ENCODE data around the gene SLC25A29. TPM values are rescaled to one million over a fixed set of nuclear protein-coding genes. Genes with fewer than 3 reads are reported as not detected.
"Not testable (repeated sequence)": the region's sequence is repeated elsewhere in the genome, so short reads cannot be mapped to it uniquely, and the experiment has no call there.

Gene SLC25A29
- polyA plus RNA-seq, 2 of the 4 experiments (the other 2 are of a cell fraction) = 6.3 to 15.1 TPM

DNA sequence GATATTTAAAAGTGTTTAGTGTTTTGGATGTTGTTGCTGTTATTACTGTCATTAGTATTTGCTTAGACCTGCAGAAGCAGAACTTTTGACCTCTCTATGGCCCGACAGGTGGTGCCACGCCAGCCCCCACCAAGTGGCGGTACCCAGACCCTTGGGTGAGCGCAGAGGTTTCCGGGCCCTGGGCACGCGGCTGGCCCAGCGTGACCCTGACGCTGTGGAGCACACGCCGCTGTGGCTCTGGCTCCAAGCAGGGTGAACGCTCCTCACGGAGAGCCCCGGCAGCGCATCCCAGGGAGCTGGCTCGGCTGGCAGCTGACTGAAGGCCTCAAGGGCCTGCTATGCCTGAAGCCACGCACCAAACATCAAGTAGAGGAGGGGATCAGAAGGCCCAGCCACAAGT lies 39.5 kb upstream of the SLC25A29 start:
- H3K9me3 ChIP-seq = no peaks in the 10 kb centered on the region
- no peak overlapping the region for H3K4me2 ChIP-seq
- FAIRE-seq = no peak
- TF ChIP-seq KDM1A (IDR thresholded peaks at IDR 0.05; ENCODE audit: low read depth) (no peak), BHLHE40 (IDR thresholded peaks at IDR 0.05; ENCODE audit: low read depth, low read length) (no peak), ZSCAN20 (CRISPR knock-in tag; IDR thresholded peaks at IDR 0.05) (no peak), MAFK (IDR thresholded peaks at IDR 0.05; ENCODE audit: partially characterized antibody) (no peak), EHF (CRISPR knock-in tag; IDR thresholded peaks at IDR 0.05) (no peak), CHD2 (IDR thresholded peaks at IDR 0.05; ENCODE audit: low read length, partially characterized antibody) (no peak), ZFP36 (IDR thresholded peaks at IDR 0.05; ENCODE audit: borderline replicate concordance, partially characterized antibody) (no peak)
- ATAC-seq = no peak
- H3K27ac ChIP-seq = no peak overlapping the region
- ChIA-PET CTCF (interaction anchor here (2.3 kb wide), 1 partner anchor 16 kb away, joined by 11 read pairs; no protein-coding TSS in a partner anchor), POLR2A (no interaction called here)
- WGBS (ENCODE audit: missing lambda C conversion rate) = 97% methylated on average over 15 of the region's 17 CpGs
- no peak for DNase-seq (ENCODE audit: low read depth in 1 of 2, low spot score in 1 of 2)
- H3K4me3 ChIP-seq = no peak overlapping the region
- H3K4me1 ChIP-seq = peaks cover 16% of the 10 kb centered on the region

DNA sequence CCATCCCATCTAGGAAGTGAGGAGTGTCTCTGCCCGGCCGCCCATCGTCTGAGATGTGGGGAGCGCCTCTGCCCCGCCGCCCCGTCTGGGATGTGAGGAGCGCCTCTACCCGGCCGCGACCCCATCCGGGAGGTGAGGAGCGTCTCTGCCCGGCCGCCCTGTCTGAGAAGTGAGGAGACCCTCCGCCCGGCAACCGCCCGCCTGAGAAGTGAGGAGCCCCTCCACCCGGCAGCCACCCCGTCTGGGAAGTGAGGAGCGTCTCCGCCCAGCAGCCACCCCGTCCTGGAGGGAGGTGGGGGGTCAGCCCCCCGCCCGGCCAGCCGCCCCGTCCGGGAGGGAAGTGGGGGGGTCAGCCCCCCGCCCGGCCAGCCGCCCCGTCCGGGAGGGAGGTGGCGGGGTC lies 38.4 kb upstream of the SLC25A29 start:
- 100% methylated on average over 4 of the region's 35 CpGs for WGBS (ENCODE audit: missing lambda C conversion rate)
- POLR2A ChIA-PET; H3K27ac ChIP-seq; FAIRE-seq; H3K4me2 ChIP-seq; CTCF ChIA-PET; H3K9me3 ChIP-seq; H3K4me3 ChIP-seq; DNase-seq (ENCODE audit: low read depth in 1 of 2, low spot score in 1 of 2); ATAC-seq: not testable (repeated sequence)
- H3K4me1 ChIP-seq = peaks cover 16% of the 10 kb centered on the region

DNA sequence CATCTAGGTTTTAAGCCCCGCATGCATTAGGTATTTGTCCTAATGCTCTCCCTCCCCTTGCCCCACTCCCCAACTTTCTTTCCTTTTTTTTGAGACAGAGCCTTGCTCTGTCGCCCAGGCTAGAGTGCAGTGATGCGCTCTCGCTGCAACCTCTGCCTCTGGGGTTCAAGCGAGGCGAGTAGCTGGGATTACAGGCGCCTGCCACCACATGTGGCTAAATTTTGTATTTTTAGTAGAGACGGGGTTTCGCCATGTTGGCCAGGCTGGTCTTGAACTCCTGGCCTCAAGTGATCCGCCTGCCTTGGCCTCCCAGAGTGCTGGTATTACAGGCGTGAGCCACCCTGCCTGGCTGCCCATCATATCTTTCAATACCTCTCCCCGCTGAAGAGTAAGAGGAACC lies 36.6 kb upstream of the SLC25A29 start:
- POLR2A ChIA-PET; H3K9me3 ChIP-seq; FAIRE-seq; H3K27ac ChIP-seq; DNase-seq (ENCODE audit: low read depth in 1 of 2, low spot score in 1 of 2); H3K4me3 ChIP-seq; ATAC-seq; H3K4me2 ChIP-seq: not testable (repeated sequence)
- 95% methylated on average over 12 of the region's 12 CpGs for WGBS (ENCODE audit: missing lambda C conversion rate)
- CTCF ChIA-PET = interaction anchor here (0.7 to 1.0 kb wide), 2 partner anchors 12 to 57 kb away, joined by 3 to 4 read pairs; no protein-coding TSS in a partner anchor
- peaks cover 16% of the 10 kb centered on the region for H3K4me1 ChIP-seq

DNA sequence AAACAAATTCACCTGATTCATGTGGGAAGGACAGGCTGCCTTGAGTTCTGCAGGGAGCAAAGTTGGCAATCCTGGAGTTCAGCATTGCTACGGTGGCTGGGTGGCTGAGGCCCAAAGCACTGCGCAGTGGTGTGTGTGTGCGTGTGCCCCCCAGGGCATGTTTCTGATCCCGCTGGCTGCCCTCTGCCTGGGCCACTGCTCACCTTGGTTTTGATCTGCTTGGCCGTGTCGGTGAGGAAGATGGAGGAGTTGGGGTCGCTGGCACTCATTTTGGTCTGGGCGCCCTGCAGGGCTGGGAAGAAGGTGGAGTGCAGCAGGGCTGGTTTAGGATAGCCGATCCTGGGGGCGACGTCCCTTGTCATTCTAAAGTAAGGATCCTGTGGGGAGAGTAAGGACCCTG lies 36.0 kb upstream of the SLC25A29 start:
- H3K4me1 ChIP-seq = peaks cover 16% of the 10 kb centered on the region
- ATAC-seq (no peak), FAIRE-seq (no peak), DNase-seq (ENCODE audit: low read depth in 1 of 2, low spot score in 1 of 2) (no peak)
- H3K4me3 ChIP-seq = no peak overlapping the region
- peak overlapping the region; percentile 24 to 67; a peak in 4 of 6 replicates for H3K27ac ChIP-seq
- 95% methylated on average over 11 of the region's 11 CpGs for WGBS (ENCODE audit: missing lambda C conversion rate)
- TF ChIP-seq RNF2 (IDR thresholded peaks at IDR 0.05; ENCODE audit: borderline replicate concordance, low read depth) = no peak
- TF ChIP-seq, protein P1, sequence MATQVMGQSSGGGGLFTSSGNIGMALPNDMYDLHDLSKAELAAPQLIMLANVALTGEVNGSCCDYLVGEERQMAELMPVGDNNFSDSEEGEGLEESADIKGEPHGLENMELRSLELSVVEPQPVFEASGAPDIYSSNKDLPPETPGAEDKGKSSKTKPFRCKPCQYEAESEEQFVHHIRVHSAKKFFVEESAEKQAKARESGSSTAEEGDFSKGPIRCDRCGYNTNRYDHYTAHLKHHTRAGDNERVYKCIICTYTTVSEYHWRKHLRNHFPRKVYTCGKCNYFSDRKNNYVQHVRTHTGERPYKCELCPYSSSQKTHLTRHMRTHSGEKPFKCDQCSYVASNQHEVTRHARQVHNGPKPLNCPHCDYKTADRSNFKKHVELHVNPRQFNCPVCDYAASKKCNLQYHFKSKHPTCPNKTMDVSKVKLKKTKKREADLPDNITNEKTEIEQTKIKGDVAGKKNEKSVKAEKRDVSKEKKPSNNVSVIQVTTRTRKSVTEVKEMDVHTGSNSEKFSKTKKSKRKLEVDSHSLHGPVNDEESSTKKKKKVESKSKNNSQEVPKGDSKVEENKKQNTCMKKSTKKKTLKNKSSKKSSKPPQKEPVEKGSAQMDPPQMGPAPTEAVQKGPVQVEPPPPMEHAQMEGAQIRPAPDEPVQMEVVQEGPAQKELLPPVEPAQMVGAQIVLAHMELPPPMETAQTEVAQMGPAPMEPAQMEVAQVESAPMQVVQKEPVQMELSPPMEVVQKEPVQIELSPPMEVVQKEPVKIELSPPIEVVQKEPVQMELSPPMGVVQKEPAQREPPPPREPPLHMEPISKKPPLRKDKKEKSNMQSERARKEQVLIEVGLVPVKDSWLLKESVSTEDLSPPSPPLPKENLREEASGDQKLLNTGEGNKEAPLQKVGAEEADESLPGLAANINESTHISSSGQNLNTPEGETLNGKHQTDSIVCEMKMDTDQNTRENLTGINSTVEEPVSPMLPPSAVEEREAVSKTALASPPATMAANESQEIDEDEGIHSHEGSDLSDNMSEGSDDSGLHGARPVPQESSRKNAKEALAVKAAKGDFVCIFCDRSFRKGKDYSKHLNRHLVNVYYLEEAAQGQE (IDR thresholded peaks at IDR 0.05) = no peak
- TF ChIP-seq, protein P2, sequence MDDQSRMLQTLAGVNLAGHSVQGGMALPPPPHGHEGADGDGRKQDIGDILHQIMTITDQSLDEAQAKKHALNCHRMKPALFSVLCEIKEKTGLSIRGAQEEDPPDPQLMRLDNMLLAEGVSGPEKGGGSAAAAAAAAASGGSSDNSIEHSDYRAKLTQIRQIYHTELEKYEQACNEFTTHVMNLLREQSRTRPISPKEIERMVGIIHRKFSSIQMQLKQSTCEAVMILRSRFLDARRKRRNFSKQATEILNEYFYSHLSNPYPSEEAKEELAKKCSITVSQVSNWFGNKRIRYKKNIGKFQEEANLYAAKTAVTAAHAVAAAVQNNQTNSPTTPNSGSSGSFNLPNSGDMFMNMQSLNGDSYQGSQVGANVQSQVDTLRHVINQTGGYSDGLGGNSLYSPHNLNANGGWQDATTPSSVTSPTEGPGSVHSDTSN (IDR thresholded peaks at IDR 0.05) = no peak
- CTCF ChIA-PET = interaction anchor here (0.8 kb wide), 1 partner anchor 56 kb away, joined by 3 read pairs; no protein-coding TSS in a partner anchor
- H3K4me2 ChIP-seq = no peak overlapping the region
- H3K9me3 ChIP-seq = no peaks in the 10 kb centered on the region
- POLR2A ChIA-PET = no interaction called here

Data from A549 (cell line).